Measurements from ENCODE around the gene IGFL2. TPM values are rescaled to one million over a fixed set of nuclear protein-coding genes. Genes with fewer than 3 reads are reported as not detected.

Gene IGFL2
- total and polyA plus RNA-seq, 10 of the 15 experiments (the other 5 are each of a cell fraction or from before 2014, with no cell fraction given): 0.19 TPM; not detected in 9

DNA sequence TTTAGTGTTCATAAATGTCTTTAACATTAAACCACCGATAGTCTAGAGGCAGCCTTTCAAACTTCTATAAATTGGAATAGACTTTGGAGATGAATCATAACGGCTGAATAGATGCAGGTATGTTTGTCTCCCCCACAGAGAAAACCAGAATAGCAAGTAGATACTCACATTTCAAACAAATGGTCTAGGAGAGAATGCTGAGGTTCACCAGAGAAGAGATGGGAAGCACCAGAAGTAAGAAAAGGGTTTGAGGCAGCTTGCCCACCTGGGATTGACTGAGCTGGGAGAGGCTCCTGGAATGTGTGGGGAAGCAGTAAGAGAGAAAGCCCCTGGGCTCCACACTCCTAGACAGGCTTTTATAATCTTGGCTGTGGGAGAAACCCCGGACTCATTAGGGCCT is 29.9 kb upstream of the IGFL2 start:
- no peaks in the 10 kb centered on the region for H3K27me3 ChIP-seq (replicated peaks in 1 of 2; ENCODE audit: control insufficient read depth in 2 of 2, insufficient read depth in 2 of 2, low read length in 1 of 2)
- no peak for ATAC-seq
- H3K36me3 ChIP-seq (ENCODE audit: control insufficient read depth in 2 of 2, insufficient read depth in 2 of 2, low read length in 1 of 2): no peaks in the 10 kb centered on the region
- no peaks in the 10 kb centered on the region for H4K20me1 ChIP-seq (ENCODE audit: control insufficient read depth, insufficient read depth)
- no peaks in the 10 kb centered on the region for H3K9me3 ChIP-seq (replicated peaks; ENCODE audit: control insufficient read depth, insufficient read depth, low read length)
- RAD21 ChIA-PET (ENCODE audit: unreplicated experiment): no interaction called here
- H3K4me2 ChIP-seq (ENCODE audit: control insufficient read depth, insufficient read depth): no peak overlapping the region
- H2AFZ ChIP-seq (ENCODE audit: control insufficient read depth, low read depth, low read length): no peak overlapping the region
- WGBS (ENCODE audit: insufficient coverage, insufficient replicate concordance, low lambda C conversion rate, missing lambda C conversion rate): 35% methylated on average over 3 of the region's 3 CpGs
- no peak overlapping the region for H3K9ac ChIP-seq (ENCODE audit: control insufficient read depth, insufficient read depth, low read length)
- BruUV-seq (replicated peaks): no TSS peak
- H3K79me2 ChIP-seq (ENCODE audit: control insufficient read depth, insufficient read depth, low read length): no peaks in the 10 kb centered on the region
- CTCF ChIA-PET: interaction anchor here (1.3 kb wide), 1 partner anchor 9 kb away, joined by 4 read pairs; no protein-coding TSS in a partner anchor
- SMC1A ChIA-PET (ENCODE audit: uncharacterized antibody, unreplicated experiment): interaction anchor here (4.1 kb wide), 1 partner anchor 10 kb away, joined by 43 read pairs; no protein-coding TSS in a partner anchor
- FAIRE-seq: no peak
- in situ Hi-C loops (cut with MboI) (no loop called here), intact Hi-C loops (cut with micrococcal nuclease; ENCODE audit: unreplicated experiment) (no loop called here)
- TF ChIP-seq, protein P1, sequence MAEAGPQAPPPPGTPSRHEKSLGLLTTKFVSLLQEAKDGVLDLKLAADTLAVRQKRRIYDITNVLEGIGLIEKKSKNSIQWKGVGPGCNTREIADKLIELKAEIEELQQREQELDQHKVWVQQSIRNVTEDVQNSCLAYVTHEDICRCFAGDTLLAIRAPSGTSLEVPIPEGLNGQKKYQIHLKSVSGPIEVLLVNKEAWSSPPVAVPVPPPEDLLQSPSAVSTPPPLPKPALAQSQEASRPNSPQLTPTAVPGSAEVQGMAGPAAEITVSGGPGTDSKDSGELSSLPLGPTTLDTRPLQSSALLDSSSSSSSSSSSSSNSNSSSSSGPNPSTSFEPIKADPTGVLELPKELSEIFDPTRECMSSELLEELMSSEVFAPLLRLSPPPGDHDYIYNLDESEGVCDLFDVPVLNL (IDR thresholded peaks at IDR 0.05; ENCODE audit: low read depth, low read length): no peak
- TF ChIP-seq POLR2AphosphoS2 (IDR thresholded peaks at IDR 0.05; ENCODE audit: low read depth, low read length) (no peak), EGR1 (IDR thresholded peaks at IDR 0.05; ENCODE audit: borderline replicate concordance in 1 of 2, low read depth in 2 of 2, low read length in 2 of 2) (no peak), HDAC2 (IDR thresholded peaks at IDR 0.05) (no peak), ZNF207 (IDR thresholded peaks at IDR 0.05; ENCODE audit: borderline replicate concordance) (no peak), ZNF384 (IDR thresholded peaks at IDR 0.05; ENCODE audit: borderline replicate concordance, low read depth, low read length) (no peak), FOXK2 (IDR thresholded peaks at IDR 0.05) (no peak)
- TF ChIP-seq, protein P2, sequence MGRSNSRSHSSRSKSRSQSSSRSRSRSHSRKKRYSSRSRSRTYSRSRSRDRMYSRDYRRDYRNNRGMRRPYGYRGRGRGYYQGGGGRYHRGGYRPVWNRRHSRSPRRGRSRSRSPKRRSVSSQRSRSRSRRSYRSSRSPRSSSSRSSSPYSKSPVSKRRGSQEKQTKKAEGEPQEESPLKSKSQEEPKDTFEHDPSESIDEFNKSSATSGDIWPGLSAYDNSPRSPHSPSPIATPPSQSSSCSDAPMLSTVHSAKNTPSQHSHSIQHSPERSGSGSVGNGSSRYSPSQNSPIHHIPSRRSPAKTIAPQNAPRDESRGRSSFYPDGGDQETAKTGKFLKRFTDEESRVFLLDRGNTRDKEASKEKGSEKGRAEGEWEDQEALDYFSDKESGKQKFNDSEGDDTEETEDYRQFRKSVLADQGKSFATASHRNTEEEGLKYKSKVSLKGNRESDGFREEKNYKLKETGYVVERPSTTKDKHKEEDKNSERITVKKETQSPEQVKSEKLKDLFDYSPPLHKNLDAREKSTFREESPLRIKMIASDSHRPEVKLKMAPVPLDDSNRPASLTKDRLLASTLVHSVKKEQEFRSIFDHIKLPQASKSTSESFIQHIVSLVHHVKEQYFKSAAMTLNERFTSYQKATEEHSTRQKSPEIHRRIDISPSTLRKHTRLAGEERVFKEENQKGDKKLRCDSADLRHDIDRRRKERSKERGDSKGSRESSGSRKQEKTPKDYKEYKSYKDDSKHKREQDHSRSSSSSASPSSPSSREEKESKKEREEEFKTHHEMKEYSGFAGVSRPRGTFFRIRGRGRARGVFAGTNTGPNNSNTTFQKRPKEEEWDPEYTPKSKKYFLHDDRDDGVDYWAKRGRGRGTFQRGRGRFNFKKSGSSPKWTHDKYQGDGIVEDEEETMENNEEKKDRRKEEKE (IDR thresholded peaks at IDR 0.05): no peak
- TF ChIP-seq, protein P3, sequence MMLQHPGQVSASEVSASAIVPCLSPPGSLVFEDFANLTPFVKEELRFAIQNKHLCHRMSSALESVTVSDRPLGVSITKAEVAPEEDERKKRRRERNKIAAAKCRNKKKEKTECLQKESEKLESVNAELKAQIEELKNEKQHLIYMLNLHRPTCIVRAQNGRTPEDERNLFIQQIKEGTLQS (IDR thresholded peaks at IDR 0.05; ENCODE audit: borderline replicate concordance, extremely low read depth, low read depth, low read length): no peak
- TF ChIP-seq, protein P4, sequence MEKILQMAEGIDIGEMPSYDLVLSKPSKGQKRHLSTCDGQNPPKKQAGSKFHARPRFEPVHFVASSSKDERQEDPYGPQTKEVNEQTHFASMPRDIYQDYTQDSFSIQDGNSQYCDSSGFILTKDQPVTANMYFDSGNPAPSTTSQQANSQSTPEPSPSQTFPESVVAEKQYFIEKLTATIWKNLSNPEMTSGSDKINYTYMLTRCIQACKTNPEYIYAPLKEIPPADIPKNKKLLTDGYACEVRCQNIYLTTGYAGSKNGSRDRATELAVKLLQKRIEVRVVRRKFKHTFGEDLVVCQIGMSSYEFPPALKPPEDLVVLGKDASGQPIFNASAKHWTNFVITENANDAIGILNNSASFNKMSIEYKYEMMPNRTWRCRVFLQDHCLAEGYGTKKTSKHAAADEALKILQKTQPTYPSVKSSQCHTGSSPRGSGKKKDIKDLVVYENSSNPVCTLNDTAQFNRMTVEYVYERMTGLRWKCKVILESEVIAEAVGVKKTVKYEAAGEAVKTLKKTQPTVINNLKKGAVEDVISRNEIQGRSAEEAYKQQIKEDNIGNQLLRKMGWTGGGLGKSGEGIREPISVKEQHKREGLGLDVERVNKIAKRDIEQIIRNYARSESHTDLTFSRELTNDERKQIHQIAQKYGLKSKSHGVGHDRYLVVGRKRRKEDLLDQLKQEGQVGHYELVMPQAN (conservative IDR thresholded peaks at IDR 0.05): no peak
- no peak overlapping the region for H3K27ac ChIP-seq (ENCODE audit: control insufficient read depth, insufficient read depth)
- peaks cover 4% of the 10 kb centered on the region; the same call in 1 of the 2 replicates for H3K4me1 ChIP-seq (ENCODE audit: control insufficient read depth, insufficient read depth, low read length)
- DNase-seq (ENCODE audit: low read depth, low spot score): no peak
- POLR2A ChIA-PET: no interaction called here
- no peak overlapping the region for H3K4me3 ChIP-seq
